ENCODE measurements around the gene EME2. TPM values are rescaled to one million over a fixed set of nuclear protein-coding genes. Genes with fewer than 3 reads are reported as not detected.

The EME2 gene
- total RNA-seq, 2 experiments from 2014 or later = 28.6 to 30.8 TPM

DNA sequence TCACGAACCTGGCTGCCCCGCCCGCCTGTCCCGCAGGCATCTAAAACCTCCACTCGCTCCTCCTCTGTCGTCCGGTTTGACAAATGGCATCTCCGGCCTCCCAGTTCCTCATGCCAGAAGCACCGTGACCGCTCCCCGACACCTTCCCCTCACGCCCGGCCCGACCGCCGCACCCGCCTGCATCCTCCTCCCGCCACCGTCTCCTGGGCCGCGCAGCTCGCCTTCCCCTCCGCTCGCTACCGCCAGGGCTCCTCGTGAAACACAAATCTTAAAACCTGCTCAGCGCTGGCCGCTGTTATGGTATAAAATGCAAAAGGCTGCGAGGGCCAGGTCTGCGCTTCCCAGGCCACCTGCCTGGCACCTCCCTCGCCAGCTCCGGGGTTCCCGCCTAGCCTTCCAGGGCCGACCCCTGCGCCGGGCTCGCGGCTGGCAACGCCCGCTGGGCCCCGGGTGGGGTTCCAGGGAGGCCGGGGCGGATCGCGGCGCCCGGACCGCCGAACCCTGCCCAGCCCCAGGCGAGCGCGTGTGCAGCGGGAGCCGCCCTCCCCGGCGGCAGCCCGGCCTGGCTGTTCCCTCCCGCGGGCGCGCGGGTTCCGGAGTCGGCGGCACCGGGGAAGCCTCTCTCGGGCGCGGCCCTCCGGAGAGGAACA, 9.3 kb downstream of the EME2 start:
- peaks cover 26% of the 10 kb centered on the region for H3K4me1 Mint-ChIP-seq (ENCODE audit: low read depth)
- peaks cover 0 to 9% of the 10 kb centered on the region in 2 experiments for H3K9me3 ChIP-seq (ENCODE audit: control insufficient read depth in 1 of 2, insufficient read depth in 1 of 2, low read length in 2 of 2)
- ATAC-seq (ENCODE audit: poor library complexity) = peak; percentile 10
- no peaks in the 10 kb centered on the region for H3K9me3 Mint-ChIP-seq
- TF ChIP-seq CTCF (IDR thresholded peaks at IDR 0.05) = no peak
- H3K27ac Mint-ChIP-seq = peak overlapping the region; percentile 96
- no peaks in the 10 kb centered on the region for H3K27me3 ChIP-seq (ENCODE audit: control insufficient read depth in 1 of 2, insufficient read depth in 2 of 2, low read length in 2 of 2)
- H3K36me3 ChIP-seq (ENCODE audit: insufficient read depth, low read length) = peaks cover 45% of the 10 kb centered on the region
- H3K4me1 ChIP-seq (ENCODE audit: insufficient read depth, low read length) = peaks cover 61% of the 10 kb centered on the region
- H3K4me3 Mint-ChIP-seq = peak overlapping the region; percentile 87
- ChIA-PET CTCF (interaction anchor here (0.9 to 2.6 kb wide), 3 partner anchors 9 to 76 kb away, joined by 4 to 21 read pairs (median 9); partner anchors contain the start of genes EME2, MAPK8IP3, MRPS34 and NME3), POLR2A (interaction anchor here (0.6 to 3.8 kb wide), 31 partner anchors 10 to 1936 kb away, joined by 3 to 163 read pairs (median 4); partner anchors contain the start of genes EME2, FAHD1, HAGH and IGFALS)
- intact Hi-C loops (cut with DNase I, micrococcal nuclease) = loop anchor here (1.0 to 10.0 kb wide), 6 partner anchors 9 to 1377 kb away; partner anchors contain the start of genes MRPS34 (in 2 of the 2), DECR2 (in 1 of the 2), FAHD1 (in 1 of the 2) and HAGH (in 1 of the 2)
- peaks cover 27% of the 10 kb centered on the region for H3K36me3 Mint-ChIP-seq (ENCODE audit: low read depth)
- H3K27ac ChIP-seq (ENCODE audit: low read depth in 1 of 2, low read length in 2 of 2) = peak overlapping the region in 1 of 2 donors; percentile 74
- peak overlapping the region; percentile 88 for H3K4me3 ChIP-seq (ENCODE audit: low read length)
- DNase-seq = peak in 8 of 14 experiments; percentile 19 to 71 (median 32)
- no peaks in the 10 kb centered on the region for H3K27me3 Mint-ChIP-seq

DNA sequence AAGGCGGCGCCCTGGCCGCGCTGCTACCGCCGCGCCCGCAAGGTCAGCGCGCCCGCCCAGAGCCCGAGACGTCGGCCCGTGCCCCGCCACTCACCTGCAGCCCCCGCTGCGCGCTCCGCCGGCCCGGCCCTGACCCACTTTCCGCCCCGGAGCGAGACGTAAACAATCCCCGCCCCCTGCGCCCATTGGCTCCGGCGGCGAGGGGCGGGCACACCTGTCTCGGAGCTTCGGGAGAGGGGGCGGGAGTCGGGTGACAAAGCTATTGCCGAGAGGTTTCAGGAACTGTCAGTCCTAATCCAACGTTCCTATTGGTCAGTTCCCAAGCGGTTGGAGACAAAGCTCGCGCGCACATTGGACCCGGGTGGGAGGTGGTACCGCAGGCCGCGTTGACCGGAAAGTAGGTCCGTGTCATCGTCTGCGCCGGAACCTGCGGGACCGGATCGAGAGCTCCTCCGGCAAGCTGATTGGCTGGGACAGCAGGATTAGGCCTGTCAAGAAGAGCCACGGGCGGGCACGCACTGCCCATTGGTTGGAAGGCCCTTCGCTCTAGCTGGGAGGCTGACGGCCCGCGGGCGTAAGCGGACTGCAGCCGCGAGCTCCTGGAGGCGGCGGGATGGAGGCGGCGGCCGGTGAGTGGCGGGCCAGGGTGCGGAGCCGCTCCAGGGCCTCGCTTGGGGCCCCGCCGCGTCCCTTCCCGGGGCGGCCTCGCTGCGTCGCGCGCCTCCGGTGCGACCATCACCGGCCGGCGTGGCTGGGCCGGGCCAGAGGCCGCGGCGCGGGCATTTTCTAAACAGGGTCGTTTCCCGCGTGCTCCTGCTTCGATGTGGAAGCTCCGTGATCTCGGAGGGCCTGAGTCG, 10.0 kb downstream of the EME2 start, which contains the start of the genes NUBP2 and SPSB3:
Gene NUBP2, plus strand, starts transcription at position 553 of the 857 bp plus-strand sequence. Its CDS starts 61 bp downstream, at position 614.
Gene SPSB3, minus strand, starts transcription at position 164 of the 857 bp plus-strand sequence. CDS start 1,088 bp downstream, outside the sequence.
- H3K27me3 ChIP-seq (ENCODE audit: control insufficient read depth in 1 of 2, insufficient read depth in 2 of 2, low read length in 2 of 2) = no peaks in the 10 kb centered on the region
- Mint-ChIP-seq H3K27ac (peak within 1 kb of the TSS; percentile 96), H3K4me3 (peak within 1 kb of the TSS; percentile 95), H3K36me3 (ENCODE audit: low read depth) (peaks cover 27% of the 10 kb centered on the region), H3K9me3 (no peaks in the 10 kb centered on the region), H3K4me1 (ENCODE audit: low read depth) (peaks cover 26% of the 10 kb centered on the region), H3K27me3 (no peaks in the 10 kb centered on the region)
- ChIA-PET POLR2A (interaction anchor here (0.6 to 3.8 kb wide), 37 partner anchors 9 to 1935 kb away, joined by 3 to 163 read pairs (median 4); partner anchors contain the start of genes EME2, FAHD1, HAGH and IGFALS), CTCF (interaction anchor here (0.6 to 2.6 kb wide), 5 partner anchors 10 to 77 kb away, joined by 3 to 21 read pairs (median 4); partner anchors contain the start of genes EME2, MAPK8IP3, MRPS34 and NME3)
- no peak for TF ChIP-seq CTCF (IDR thresholded peaks at IDR 0.05)
- peak within 1 kb of the TSS; percentile 69 to 74 for H3K27ac ChIP-seq (ENCODE audit: low read depth in 1 of 2, low read length in 2 of 2)
- H3K9me3 ChIP-seq (ENCODE audit: control insufficient read depth in 1 of 2, insufficient read depth in 1 of 2, low read length in 2 of 2) = peaks cover 0 to 6% of the 10 kb centered on the region in 2 experiments
- intact Hi-C loops (cut with DNase I, micrococcal nuclease) = loop anchor here (1.0 to 10.0 kb wide), 6 partner anchors 9 to 1378 kb away; partner anchors contain the start of genes MRPS34 (in 2 of the 2), DECR2 (in 1 of the 2), FAHD1 (in 1 of the 2) and HAGH (in 1 of the 2)
- ATAC-seq (ENCODE audit: poor library complexity) = peak; percentile 84
- H3K4me3 ChIP-seq (ENCODE audit: low read length) = peak within 1 kb of the TSS; percentile 88
- peaks cover 61% of the 10 kb centered on the region for H3K4me1 ChIP-seq (ENCODE audit: insufficient read depth, low read length)
- peak; percentile 93 to 100 (median 97) for DNase-seq
- H3K36me3 ChIP-seq (ENCODE audit: insufficient read depth, low read length) = peaks cover 45% of the 10 kb centered on the region

All from CD4-positive, alpha-beta T cell (primary cell).